Mesangial cell (primary cell): Measurements from ENCODE around the gene FBRSL1. TPM values are rescaled to one million over a fixed set of nuclear protein-coding genes. Genes with fewer than 3 reads are reported as not detected.

Experiments used
- total RNA-seq: library from RNA; depleted of rRNA; stranded (reverse); fragments of >200 nt; gene quantifications from 2 replicates; pipeline ENCODE4 v1.2.3, GENCODE V29; 2015

FBRSL1 gene
- 25.1 and 32.9 TPM in 2 replicates for total RNA-seq

GRCh38 chr12:132489602-132490266 is at the start of gene FBRSL1:
FBRSL1 (plus strand) TSS chr12:132490151.

Other genes starting within 250 kb of the FBRSL1 start
- gene GALNT9, start 160.6 kb upstream of the FBRSL1 start, total RNA-seq = 0.51 TPM in 1 of 2 replicates, not detected in the other
- 1.1 TPM in 1 of 2 replicates, not detected in the other for gene LRCOL1, start 120.4 kb downstream of the FBRSL1 start, total RNA-seq
- gene P2RX2, start 128.6 kb downstream of the FBRSL1 start, total RNA-seq = not detected in 2 replicates
- gene POLE, start 197.2 kb downstream of the FBRSL1 start, total RNA-seq = 11.9 and 41.4 TPM in 2 replicates
- 28.9 and 36.2 TPM in 2 replicates for gene PXMP2, start 197.4 kb downstream of the FBRSL1 start, total RNA-seq
- 33.0 and 67.1 TPM in 2 replicates for gene PGAM5, start 220.7 kb downstream of the FBRSL1 start, total RNA-seq